Activated CD8-positive, alpha-beta memory T cell treated with anti-CD3 and anti-CD28 coated beads, Interleukin-2, amount 50 U/mL, for 24 hours (primary cell): ENCODE data around the gene PIAS2.
"Not testable (repeated sequence)": the region's sequence is repeated elsewhere in the genome, so short reads cannot be mapped to it uniquely, and the experiment has no call there.

Experiments used
- DNase-seq: peaks from one replicate; pipeline ENCODE4 v3.0.0-alpha.2; 2020; ENCODE audit errors: extremely low read depth

The PIAS2 gene

GRCh38 chr18:46832422-46832821 lies 84.9 kb downstream of the PIAS2 start:
- DNase-seq, result not testable (repeated sequence)

- no peak for DNase-seq
Observed at GRCh38 chr18:46831434-46831833, 85.9 kb downstream of the PIAS2 start.

- no peak for DNase-seq
Observed at GRCh38 chr18:46830633-46831032, 86.7 kb downstream of the PIAS2 start.

GRCh38 chr18:46829947-46830346 lies 87.4 kb downstream of the PIAS2 start:
- DNase-seq, result no peak

- DNase-seq, result no peak
Observed at GRCh38 chr18:46829531-46829930, 87.8 kb downstream of the PIAS2 start.

GRCh38 chr18:46821856-46822711 lies 95.2 kb downstream of the PIAS2 start:
- DNase-seq, result no peak

- no peak for DNase-seq
Observed at GRCh38 chr18:46820863-46821262, 96.4 kb downstream of the PIAS2 start.

GRCh38 chr18:46815661-46816060 lies 101.6 kb downstream of the PIAS2 start:
- DNase-seq, result no peak

- no peak for DNase-seq
Observed at GRCh38 chr18:46814399-46814798, 102.9 kb downstream of the PIAS2 start.

GRCh38 chr18:46812311-46812710 lies 105.0 kb downstream of the PIAS2 start:
- DNase-seq, result no peak

GRCh38 chr18:46810481-46811000 lies 106.8 kb downstream of the PIAS2 start:
- no peak for DNase-seq

- DNase-seq, result no peak
Observed at GRCh38 chr18:46809145-46809544, 108.2 kb downstream of the PIAS2 start.

GRCh38 chr18:46795945-46796344 lies 121.4 kb downstream of the PIAS2 start:
- not testable (repeated sequence) for DNase-seq

- no peak for DNase-seq
Observed at GRCh38 chr18:46794607-46795006, 122.7 kb downstream of the PIAS2 start.

- no peak for DNase-seq
Observed at GRCh38 chr18:46793565-46793964, 123.7 kb downstream of the PIAS2 start.

- DNase-seq, result no peak
Observed at GRCh38 chr18:46789088-46789487, 128.2 kb downstream of the PIAS2 start.

GRCh38 chr18:46787674-46788073 lies 129.6 kb downstream of the PIAS2 start:
- no peak for DNase-seq

- DNase-seq, result no peak
Observed at GRCh38 chr18:46772357-46772756, 144.9 kb downstream of the PIAS2 start.

- no peak for DNase-seq
Observed at GRCh38 chr18:46771141-46771540, 146.2 kb downstream of the PIAS2 start.

- no peak for DNase-seq
Observed at GRCh38 chr18:46770708-46771107, 146.6 kb downstream of the PIAS2 start.

GRCh38 chr18:46768166-46768921 lies 149.0 kb downstream of the PIAS2 start:
- DNase-seq, result no peak

GRCh38 chr18:46767217-46767616 lies 150.1 kb downstream of the PIAS2 start:
- no peak for DNase-seq

GRCh38 chr18:46764586-46764985 lies 152.7 kb downstream of the PIAS2 start:
- DNase-seq, result no peak
